HepG2 (cell line): Measurements from ENCODE around the gene ZBTB46. TPM values are rescaled to one million over a fixed set of nuclear protein-coding genes. Genes with fewer than 3 reads are reported as not detected.
A peak's percentile ranks its signal among the peaks of the same experiment; 100 is the strongest.

Experiments
- GFI1 ChIP-seq: sonication (generic); formaldehyde crosslinking; IDR thresholded peaks from 2 replicates; pipeline ENCODE4 v1.5.0; 2020; ENCODE audit warnings: missing genetic modification reagents, mild to moderate bottlenecking, borderline replicate concordance
- KDM6A ChIP-seq: IDR thresholded peaks from 2 replicates; pipeline ENCODE4 v1.6.1; 2016; ENCODE audit warnings: low read depth
- KLF6 ChIP-seq: IDR thresholded peaks from 2 replicates; pipeline ENCODE4 v1.8.0; 2016; ENCODE audit warnings: missing biosample characterization, missing genetic modification reagents
- MAFG ChIP-seq: sonication (generic); formaldehyde crosslinking; IDR thresholded peaks from 2 replicates; pipeline ENCODE4 v1.5.1; 2020; ENCODE audit warnings: mild to moderate bottlenecking, missing genetic modification reagents
- MYNN ChIP-seq: sonication (generic); formaldehyde crosslinking; IDR thresholded peaks from 2 replicates; pipeline ENCODE4 v1.4.0; 2020; ENCODE audit warnings: mild to moderate bottlenecking, low read depth, missing genetic modification reagents
- NR2F1 ChIP-seq, 2 experiments: fragments of 450-650 bp in 1 of 2; formaldehyde crosslinking in 1 of 2; IDR thresholded peaks; 2 replicates each; pipeline versions ENCODE4 v1.5.0 to v1.6.1; 2016 to 2020; ENCODE audit warnings: mild to moderate bottlenecking in 1 of 2, missing compliant biosample characterization in 1 of 2, missing genetic modification reagents in 1 of 2, moderate library complexity in 1 of 2
- PAX8 ChIP-seq: sonication (generic); formaldehyde crosslinking; IDR thresholded peaks from 2 replicates; pipeline ENCODE4 v1.8.0; 2022; ENCODE audit warnings: mild to moderate bottlenecking, missing genetic modification reagents, borderline replicate concordance
- RBAK ChIP-seq: sonication (generic); formaldehyde crosslinking; IDR thresholded peaks from 2 replicates; pipeline ENCODE4 v1.5.1; 2020; ENCODE audit warnings: mild to moderate bottlenecking, missing genetic modification reagents
- RELA ChIP-seq: sonication (generic); formaldehyde crosslinking; IDR thresholded peaks from 2 replicates; pipeline ENCODE4 v1.4.0; 2020; ENCODE audit warnings: missing genetic modification reagents
- RFXAP ChIP-seq: sonication (generic); formaldehyde crosslinking; IDR thresholded peaks from 2 replicates; pipeline ENCODE4 v1.4.0; 2020; ENCODE audit warnings: missing genetic modification reagents, borderline replicate concordance
- SMYD3 ChIP-seq: sonication (generic); formaldehyde crosslinking; IDR thresholded peaks from 2 replicates; pipeline ENCODE4 v1.8.1; 2023; ENCODE audit warnings: mild to moderate bottlenecking, missing genetic modification reagents
- SOX5 ChIP-seq: IDR thresholded peaks from 2 replicates; pipeline ENCODE4 v1.6.1; 2016; ENCODE audit warnings: borderline replicate concordance
- SUZ12 ChIP-seq: fragments of 150-350 bp; IDR thresholded peaks from 2 replicates; pipeline ENCODE4 v1.6.1; 2014; ENCODE audit warnings: low read depth, low read length
- ZBTB20 ChIP-seq: sonication (generic); formaldehyde crosslinking; IDR thresholded peaks from 2 replicates; pipeline ENCODE4 v1.8.1; 2023; ENCODE audit warnings: missing genetic modification reagents, low read depth, mild to moderate bottlenecking, borderline replicate concordance
- ZNF20 ChIP-seq: sonication (generic); formaldehyde crosslinking; IDR thresholded peaks from 2 replicates; pipeline ENCODE4 v1.4.0; 2020; ENCODE audit warnings: mild to moderate bottlenecking, moderate library complexity, missing genetic modification reagents
- ZNF547 ChIP-seq: sonication (generic); formaldehyde crosslinking; IDR thresholded peaks from 2 replicates; pipeline ENCODE4 v1.5.1; 2020; ENCODE audit warnings: mild to moderate bottlenecking, missing genetic modification reagents
- ZNF709 ChIP-seq: sonication (generic); formaldehyde crosslinking; IDR thresholded peaks from 2 replicates; pipeline ENCODE4 v1.5.0; 2020; ENCODE audit warnings: mild to moderate bottlenecking, missing genetic modification reagents
- polyA plus RNA-seq, 8 experiments: library from polyadenylated mRNA; depleted of rRNA in 3 of 8; stranded (reverse) in 7 of 8; unstranded in 1 of 8; fragments of >200 nt; fragmentation: Illumina TruSeq in 4 of 8; extraction: Trizol in 4 of 8; gene quantifications; 2 replicates each; pipeline versions ENCODE4 v1.2.1 to v1.2.3, GENCODE V29; 2011 to 2016; ENCODE audit warnings: low read depth in 4 of 8, missing spikeins in 1 of 8, mixed read lengths in 1 of 8; ENCODE audit not compliant: insufficient read depth in 1 of 8
- total RNA-seq, 5 experiments: library from RNA; depleted of rRNA; stranded (reverse); fragments of >200 nt; fragmentation: Illumina TruSeq; extraction: Trizol; gene quantifications; 2 replicates each; pipeline ENCODE4 v1.2.3, GENCODE V29; 2016; ENCODE audit warnings: low read depth in 1 of 5
- TF ChIP-seq, protein P1 (sequence below): sonication (generic); formaldehyde crosslinking; IDR thresholded peaks from 2 replicates; pipeline ENCODE4 v1.8.0; 2022; ENCODE audit warnings: missing genetic modification reagents, low read depth, mild to moderate bottlenecking, borderline replicate concordance
- TF ChIP-seq, protein P2 (sequence below), 2 experiments: sonication (generic) in 1 of 2; formaldehyde crosslinking in 1 of 2; IDR thresholded peaks; 2 replicates each; pipeline versions ENCODE4 v1.6.1 to v1.9.0; 2014 to 2022; ENCODE audit warnings: antibody characterized with exemption in 1 of 2, borderline replicate concordance in 1 of 2, inconsistent platforms in 1 of 2, low read depth in 1 of 2, missing genetic modification reagents in 1 of 2
- TF ChIP-seq, protein P3 (sequence below): sonication (generic); formaldehyde crosslinking; conservative IDR thresholded peaks from 2 replicates; pipeline ENCODE4 v1.4.0; 2020; ENCODE audit warnings: missing genetic modification reagents
- TF ChIP-seq, protein P4 (sequence below): sonication (generic); formaldehyde crosslinking; IDR thresholded peaks from 2 replicates; pipeline ENCODE4 v1.4.0; 2020; ENCODE audit warnings: mild to moderate bottlenecking, missing genetic modification reagents

Gene ZBTB46
- total and polyA plus RNA-seq, 2 of the 13 experiments (the other 11 are each of a cell fraction or from before 2014, with no cell fraction given), result 1.6 to 13.5 TPM

DNA sequence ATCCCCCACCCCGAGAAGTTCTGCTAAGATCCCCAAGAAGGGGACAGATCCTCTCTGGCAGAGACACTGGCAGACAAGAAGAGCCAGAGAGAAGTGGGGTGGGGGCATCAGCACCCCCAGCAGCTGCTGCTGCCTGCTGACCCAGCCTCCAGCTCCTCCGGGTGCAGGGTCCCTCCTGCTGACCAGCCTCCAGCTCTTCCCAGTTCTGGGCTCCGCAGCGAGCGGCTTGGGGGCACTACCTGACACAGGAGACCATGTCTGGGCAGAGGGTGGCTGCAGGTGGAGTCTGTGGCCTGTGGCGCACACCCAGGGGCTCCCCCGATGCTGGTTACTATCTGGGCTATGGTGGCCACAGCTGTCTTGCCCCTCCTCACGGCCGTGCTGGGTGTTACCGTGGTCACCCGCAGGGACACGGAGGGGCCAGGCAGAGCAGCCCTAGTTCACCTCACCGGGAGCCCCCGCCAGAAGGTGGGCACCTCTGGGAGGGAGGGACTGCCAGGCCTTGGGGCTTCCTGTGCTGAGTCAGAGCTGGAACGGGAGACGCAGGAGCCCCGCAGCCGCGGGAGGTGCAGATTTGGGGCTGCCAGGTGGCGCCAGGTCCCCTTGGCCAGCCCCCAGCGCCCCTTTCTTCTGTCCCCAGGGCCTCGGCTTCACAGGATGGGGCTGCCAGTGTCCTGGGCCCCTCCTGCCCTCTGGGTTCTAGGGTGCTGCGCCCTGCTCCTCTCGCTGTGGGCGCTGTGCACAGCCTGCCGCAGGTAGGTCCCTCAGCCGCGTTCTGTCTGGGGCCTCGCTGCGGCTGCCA, 94.0 kb downstream of the ZBTB46 start (continued):
- TF ChIP-seq ZNF709 (CRISPR knock-in tag) (no peak), KLF6 (CRISPR knock-in tag) (no peak), MAFG (CRISPR knock-in tag) (no peak), ZNF20 (CRISPR knock-in tag) (peak; percentile 66; the same call in 1 of the 2 replicates), MYNN (CRISPR knock-in tag) (0 out of 2 replicates have a peak, but pooled peaks have one; percentile 53), ZBTB20 (CRISPR knock-in tag) (no peak), ZNF547 (peak; percentile 68; the same call in 1 of the 2 replicates), KDM6A (no peak), RBAK (no peak), NR2F1 (CRISPR knock-in tag; IDR thresholded peaks at IDR 0.05) (no peak), SUZ12 (no peak), RFXAP (no peak), GFI1 (CRISPR knock-in tag) (no peak), PAX8 (CRISPR knock-in tag) (no peak), SOX5 (CRISPR knock-in tag) (no peak), RELA (CRISPR knock-in tag) (no peak), SMYD3 (CRISPR knock-in tag) (no peak)
- TF ChIP-seq, protein P1, sequence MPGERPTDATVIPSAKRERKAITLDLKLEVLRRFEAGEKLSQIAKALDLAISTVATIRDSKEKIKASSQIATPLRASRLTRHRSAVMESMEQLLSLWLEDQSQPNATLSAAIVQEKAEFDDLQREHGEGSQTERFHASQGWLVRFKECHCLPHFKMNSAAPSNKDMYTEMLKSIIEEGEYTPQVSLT (CRISPR knock-in tag), result no peak
- TF ChIP-seq, protein P2, sequence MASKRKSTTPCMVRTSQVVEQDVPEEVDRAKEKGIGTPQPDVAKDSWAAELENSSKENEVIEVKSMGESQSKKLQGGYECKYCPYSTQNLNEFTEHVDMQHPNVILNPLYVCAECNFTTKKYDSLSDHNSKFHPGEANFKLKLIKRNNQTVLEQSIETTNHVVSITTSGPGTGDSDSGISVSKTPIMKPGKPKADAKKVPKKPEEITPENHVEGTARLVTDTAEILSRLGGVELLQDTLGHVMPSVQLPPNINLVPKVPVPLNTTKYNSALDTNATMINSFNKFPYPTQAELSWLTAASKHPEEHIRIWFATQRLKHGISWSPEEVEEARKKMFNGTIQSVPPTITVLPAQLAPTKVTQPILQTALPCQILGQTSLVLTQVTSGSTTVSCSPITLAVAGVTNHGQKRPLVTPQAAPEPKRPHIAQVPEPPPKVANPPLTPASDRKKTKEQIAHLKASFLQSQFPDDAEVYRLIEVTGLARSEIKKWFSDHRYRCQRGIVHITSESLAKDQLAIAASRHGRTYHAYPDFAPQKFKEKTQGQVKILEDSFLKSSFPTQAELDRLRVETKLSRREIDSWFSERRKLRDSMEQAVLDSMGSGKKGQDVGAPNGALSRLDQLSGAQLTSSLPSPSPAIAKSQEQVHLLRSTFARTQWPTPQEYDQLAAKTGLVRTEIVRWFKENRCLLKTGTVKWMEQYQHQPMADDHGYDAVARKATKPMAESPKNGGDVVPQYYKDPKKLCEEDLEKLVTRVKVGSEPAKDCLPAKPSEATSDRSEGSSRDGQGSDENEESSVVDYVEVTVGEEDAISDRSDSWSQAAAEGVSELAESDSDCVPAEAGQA (IDR thresholded peaks at IDR 0.05; ENCODE audit: low read depth), result no peak; the same call in 1 of the 2 replicates
- TF ChIP-seq, protein P2 (CRISPR knock-in tag; IDR thresholded peaks at IDR 0.05; ENCODE audit: borderline replicate concordance), result no peak
- TF ChIP-seq, protein P3, sequence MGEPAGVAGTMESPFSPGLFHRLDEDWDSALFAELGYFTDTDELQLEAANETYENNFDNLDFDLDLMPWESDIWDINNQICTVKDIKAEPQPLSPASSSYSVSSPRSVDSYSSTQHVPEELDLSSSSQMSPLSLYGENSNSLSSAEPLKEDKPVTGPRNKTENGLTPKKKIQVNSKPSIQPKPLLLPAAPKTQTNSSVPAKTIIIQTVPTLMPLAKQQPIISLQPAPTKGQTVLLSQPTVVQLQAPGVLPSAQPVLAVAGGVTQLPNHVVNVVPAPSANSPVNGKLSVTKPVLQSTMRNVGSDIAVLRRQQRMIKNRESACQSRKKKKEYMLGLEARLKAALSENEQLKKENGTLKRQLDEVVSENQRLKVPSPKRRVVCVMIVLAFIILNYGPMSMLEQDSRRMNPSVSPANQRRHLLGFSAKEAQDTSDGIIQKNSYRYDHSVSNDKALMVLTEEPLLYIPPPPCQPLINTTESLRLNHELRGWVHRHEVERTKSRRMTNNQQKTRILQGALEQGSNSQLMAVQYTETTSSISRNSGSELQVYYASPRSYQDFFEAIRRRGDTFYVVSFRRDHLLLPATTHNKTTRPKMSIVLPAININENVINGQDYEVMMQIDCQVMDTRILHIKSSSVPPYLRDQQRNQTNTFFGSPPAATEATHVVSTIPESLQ (CRISPR knock-in tag), result no peak
- TF ChIP-seq, protein P4, sequence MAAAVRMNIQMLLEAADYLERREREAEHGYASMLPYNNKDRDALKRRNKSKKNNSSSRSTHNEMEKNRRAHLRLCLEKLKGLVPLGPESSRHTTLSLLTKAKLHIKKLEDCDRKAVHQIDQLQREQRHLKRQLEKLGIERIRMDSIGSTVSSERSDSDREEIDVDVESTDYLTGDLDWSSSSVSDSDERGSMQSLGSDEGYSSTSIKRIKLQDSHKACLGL (CRISPR knock-in tag), result no peak; the same call in 1 of the 2 replicates
